Fibroblast of pulmonary artery (primary cell): ENCODE data around the gene PRKCE.
A peak's percentile ranks its signal among the peaks of the same experiment; 100 is the strongest.

Experiments
- DNase-seq: peaks from one replicate; pipeline ENCODE4 v3.0.0-alpha.2; 2010; ENCODE audit warnings: low read depth
- H3K4me3 ChIP-seq: replicated peaks from 2 replicates; pipeline ENCODE4 v1.5.1; 2011; ENCODE audit warnings: low read depth, mild to moderate bottlenecking, control low read depth, low read length, moderate library complexity
- TF ChIP-seq, protein P1 (sequence below): IDR thresholded peaks from 2 replicates; pipeline ENCODE4 v1.5.1; 2011; ENCODE audit warnings: mild to moderate bottlenecking, control low read depth, low read length, inconsistent platforms; ENCODE audit errors: missing control alignments

PRKCE gene

GRCh38 chr2:46130511-46130910 lies 479.0 kb downstream of the PRKCE start:
- TF ChIP-seq, protein P1, sequence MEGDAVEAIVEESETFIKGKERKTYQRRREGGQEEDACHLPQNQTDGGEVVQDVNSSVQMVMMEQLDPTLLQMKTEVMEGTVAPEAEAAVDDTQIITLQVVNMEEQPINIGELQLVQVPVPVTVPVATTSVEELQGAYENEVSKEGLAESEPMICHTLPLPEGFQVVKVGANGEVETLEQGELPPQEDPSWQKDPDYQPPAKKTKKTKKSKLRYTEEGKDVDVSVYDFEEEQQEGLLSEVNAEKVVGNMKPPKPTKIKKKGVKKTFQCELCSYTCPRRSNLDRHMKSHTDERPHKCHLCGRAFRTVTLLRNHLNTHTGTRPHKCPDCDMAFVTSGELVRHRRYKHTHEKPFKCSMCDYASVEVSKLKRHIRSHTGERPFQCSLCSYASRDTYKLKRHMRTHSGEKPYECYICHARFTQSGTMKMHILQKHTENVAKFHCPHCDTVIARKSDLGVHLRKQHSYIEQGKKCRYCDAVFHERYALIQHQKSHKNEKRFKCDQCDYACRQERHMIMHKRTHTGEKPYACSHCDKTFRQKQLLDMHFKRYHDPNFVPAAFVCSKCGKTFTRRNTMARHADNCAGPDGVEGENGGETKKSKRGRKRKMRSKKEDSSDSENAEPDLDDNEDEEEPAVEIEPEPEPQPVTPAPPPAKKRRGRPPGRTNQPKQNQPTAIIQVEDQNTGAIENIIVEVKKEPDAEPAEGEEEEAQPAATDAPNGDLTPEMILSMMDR = no peak
- no peak overlapping the region for H3K4me3 ChIP-seq
- no peak for DNase-seq

- DNase-seq = no peak
- TF ChIP-seq, protein P1 = no peak
- no peak overlapping the region for H3K4me3 ChIP-seq
Measured at GRCh38 chr2:46132996-46133395, 481.5 kb downstream of the PRKCE start.

- H3K4me3 ChIP-seq = no peak overlapping the region
- TF ChIP-seq, protein P1 = no peak
Measured at GRCh38 chr2:46134531-46135227, 483.2 kb downstream of the PRKCE start.

GRCh38 chr2:46135228-46135855 lies 483.9 kb downstream of the PRKCE start:
- DNase-seq = no peak
- TF ChIP-seq, protein P1 = no peak
- no peak overlapping the region for H3K4me3 ChIP-seq

More at GRCh38 chr2:46134531-46135227, 483.2 kb downstream of the PRKCE start:
- peak; percentile 67 for DNase-seq

DNA sequence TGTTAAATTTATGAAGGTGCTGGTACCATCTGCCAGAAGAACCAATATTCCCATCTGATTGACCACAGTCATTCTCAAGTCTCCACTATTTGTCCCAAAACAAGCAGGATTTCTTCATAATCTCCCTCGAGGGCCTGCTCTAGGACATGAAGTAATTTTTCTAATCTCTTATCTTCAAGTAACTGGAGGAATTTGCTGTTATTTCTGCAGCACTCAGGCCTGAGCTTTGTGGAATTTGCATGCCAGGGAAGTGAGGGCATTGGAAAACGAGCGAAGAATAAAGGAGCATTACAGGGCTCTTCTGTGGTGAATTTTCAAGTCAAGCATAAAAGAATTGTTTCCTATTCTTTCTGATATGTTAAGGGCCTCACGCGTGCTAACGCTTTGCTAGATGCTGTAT lies 484.5 kb downstream of the PRKCE start:
- peak; percentile 92 for DNase-seq

GRCh38 chr2:46136481-46136880 lies 485.0 kb downstream of the PRKCE start:
- H3K4me3 ChIP-seq = no peak overlapping the region
- DNase-seq = no peak
- TF ChIP-seq, protein P1 = no peak

More for the DNA sequence above, 484.5 kb downstream of the PRKCE start:
- H3K4me3 ChIP-seq = no peak overlapping the region
- TF ChIP-seq, protein P1 = no peak
